Measurements from ENCODE around the gene VENTX. TPM values are rescaled to one million over a fixed set of nuclear protein-coding genes. Genes with fewer than 3 reads are reported as not detected.

The VENTX gene
- total RNA-seq, 1 experiment from 2014 or later, result not detected

DNA sequence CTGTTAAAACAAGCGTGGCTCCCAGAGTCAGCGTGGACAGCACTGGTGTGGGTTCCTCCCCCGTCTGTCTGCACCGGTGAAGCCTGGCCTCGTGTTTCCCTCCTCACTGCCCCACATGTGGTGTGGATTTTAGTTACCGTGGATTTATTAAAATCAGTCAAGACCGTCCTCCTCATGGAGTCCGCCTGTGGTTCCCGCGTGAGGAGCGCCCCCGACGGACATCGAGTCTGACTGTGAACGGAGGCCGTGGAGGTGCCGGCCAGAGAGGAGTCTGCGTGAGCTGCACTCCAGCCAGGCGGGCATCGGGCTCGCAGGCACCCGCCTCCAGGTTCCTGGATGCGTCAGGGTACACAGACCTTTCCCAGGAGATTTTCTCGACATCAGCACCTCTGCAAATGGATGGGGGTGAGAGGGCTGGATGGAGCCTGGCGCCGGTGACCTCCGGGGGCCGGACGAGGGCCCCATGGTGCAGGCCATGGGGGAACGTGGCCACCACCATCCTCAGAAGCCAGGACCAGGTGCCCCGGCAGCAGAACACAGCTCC is 33.9 kb upstream of the VENTX start:
- no TSS peak for BruUV-seq (replicated peaks)
- Histone ChIP-seq H3K27me3 (ENCODE audit: insufficient read depth, low read length) (no peaks in the 10 kb centered on the region), H3K79me2 (ENCODE audit: insufficient read depth, low read length) (no peaks in the 10 kb centered on the region), H3K36me3 (ENCODE audit: control insufficient read depth in 1 of 2, insufficient read depth in 2 of 2, low read length in 2 of 2) (no peaks in the 10 kb centered on the region), H4K20me1 (ENCODE audit: insufficient read depth) (no peaks in the 10 kb centered on the region), H3K9me3 (ENCODE audit: control insufficient read depth in 1 of 2, insufficient read depth in 1 of 2, low read depth in 1 of 2, low read length in 2 of 2) (no peaks in the 10 kb centered on the region), H3K4me2 (ENCODE audit: low read length) (no peak overlapping the region), H2AFZ (ENCODE audit: low read depth, low read length, poor library complexity, severe bottlenecking) (no peak overlapping the region), H3K27ac (ENCODE audit: low read depth, low read length) (no peak overlapping the region), H3K9ac (ENCODE audit: low read length) (no peak overlapping the region), H3K4me1 (ENCODE audit: control insufficient read depth in 1 of 2, insufficient read depth in 2 of 2, low read length in 2 of 2) (no peaks in the 10 kb centered on the region), H3K4me3 (replicated peaks in 1 of 2; ENCODE audit: low read depth in 1 of 2, low read length in 2 of 2) (no peak overlapping the region), H3K9me2 (ENCODE audit: insufficient read depth) (no peaks in the 10 kb centered on the region)
- intact Hi-C loops (cut with micrococcal nuclease), result no loop called here
- ChIA-PET RAD21 (ENCODE audit: low non-redundant PET in 1 of 2, low total read pairs in 2 of 2, uncharacterized antibody in 2 of 2, unreplicated experiment in 2 of 2) (no interaction called here), POLR2A (no interaction called here), CTCF (no interaction called here)
- DNase-seq (ENCODE audit: low read depth, low spot score) (no peak), ATAC-seq (no peak)
- TF ChIP-seq, protein P1, sequence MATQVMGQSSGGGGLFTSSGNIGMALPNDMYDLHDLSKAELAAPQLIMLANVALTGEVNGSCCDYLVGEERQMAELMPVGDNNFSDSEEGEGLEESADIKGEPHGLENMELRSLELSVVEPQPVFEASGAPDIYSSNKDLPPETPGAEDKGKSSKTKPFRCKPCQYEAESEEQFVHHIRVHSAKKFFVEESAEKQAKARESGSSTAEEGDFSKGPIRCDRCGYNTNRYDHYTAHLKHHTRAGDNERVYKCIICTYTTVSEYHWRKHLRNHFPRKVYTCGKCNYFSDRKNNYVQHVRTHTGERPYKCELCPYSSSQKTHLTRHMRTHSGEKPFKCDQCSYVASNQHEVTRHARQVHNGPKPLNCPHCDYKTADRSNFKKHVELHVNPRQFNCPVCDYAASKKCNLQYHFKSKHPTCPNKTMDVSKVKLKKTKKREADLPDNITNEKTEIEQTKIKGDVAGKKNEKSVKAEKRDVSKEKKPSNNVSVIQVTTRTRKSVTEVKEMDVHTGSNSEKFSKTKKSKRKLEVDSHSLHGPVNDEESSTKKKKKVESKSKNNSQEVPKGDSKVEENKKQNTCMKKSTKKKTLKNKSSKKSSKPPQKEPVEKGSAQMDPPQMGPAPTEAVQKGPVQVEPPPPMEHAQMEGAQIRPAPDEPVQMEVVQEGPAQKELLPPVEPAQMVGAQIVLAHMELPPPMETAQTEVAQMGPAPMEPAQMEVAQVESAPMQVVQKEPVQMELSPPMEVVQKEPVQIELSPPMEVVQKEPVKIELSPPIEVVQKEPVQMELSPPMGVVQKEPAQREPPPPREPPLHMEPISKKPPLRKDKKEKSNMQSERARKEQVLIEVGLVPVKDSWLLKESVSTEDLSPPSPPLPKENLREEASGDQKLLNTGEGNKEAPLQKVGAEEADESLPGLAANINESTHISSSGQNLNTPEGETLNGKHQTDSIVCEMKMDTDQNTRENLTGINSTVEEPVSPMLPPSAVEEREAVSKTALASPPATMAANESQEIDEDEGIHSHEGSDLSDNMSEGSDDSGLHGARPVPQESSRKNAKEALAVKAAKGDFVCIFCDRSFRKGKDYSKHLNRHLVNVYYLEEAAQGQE (IDR thresholded peaks at IDR 0.05; ENCODE audit: low read depth), result no peak
- TF ChIP-seq TCF7L2 (IDR thresholded peaks at IDR 0.05; ENCODE audit: borderline replicate concordance, extremely low read depth, insufficient read depth, insufficient read length), result no peak
- TF ChIP-seq, protein P2, sequence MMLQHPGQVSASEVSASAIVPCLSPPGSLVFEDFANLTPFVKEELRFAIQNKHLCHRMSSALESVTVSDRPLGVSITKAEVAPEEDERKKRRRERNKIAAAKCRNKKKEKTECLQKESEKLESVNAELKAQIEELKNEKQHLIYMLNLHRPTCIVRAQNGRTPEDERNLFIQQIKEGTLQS (IDR thresholded peaks at IDR 0.05), result no peak
- TF ChIP-seq POLR2A (IDR thresholded peaks at IDR 0.05; ENCODE audit: borderline replicate concordance, extremely low read depth, insufficient read depth, insufficient read length), result no peak
- no peak for TF ChIP-seq EZH2phosphoT487 (IDR thresholded peaks at IDR 0.05; ENCODE audit: borderline replicate concordance)
- TF ChIP-seq ZNF274 (IDR thresholded peaks at IDR 0.05; ENCODE audit: low read depth, low read length), result no peak
- no peak for TF ChIP-seq JUND (IDR thresholded peaks at IDR 0.05)

All from HCT116 (cell line).